ENCODE measurements around the gene WNT5B.

- no peak for TF ChIP-seq CTCF (IDR thresholded peaks at IDR 0.05)
- no peak for TF ChIP-seq EP300 (IDR thresholded peaks at IDR 0.05; ENCODE audit: borderline replicate concordance in 1 of 2, low read depth in 1 of 2, low read length in 1 of 2)
- TF ChIP-seq, protein P1, sequence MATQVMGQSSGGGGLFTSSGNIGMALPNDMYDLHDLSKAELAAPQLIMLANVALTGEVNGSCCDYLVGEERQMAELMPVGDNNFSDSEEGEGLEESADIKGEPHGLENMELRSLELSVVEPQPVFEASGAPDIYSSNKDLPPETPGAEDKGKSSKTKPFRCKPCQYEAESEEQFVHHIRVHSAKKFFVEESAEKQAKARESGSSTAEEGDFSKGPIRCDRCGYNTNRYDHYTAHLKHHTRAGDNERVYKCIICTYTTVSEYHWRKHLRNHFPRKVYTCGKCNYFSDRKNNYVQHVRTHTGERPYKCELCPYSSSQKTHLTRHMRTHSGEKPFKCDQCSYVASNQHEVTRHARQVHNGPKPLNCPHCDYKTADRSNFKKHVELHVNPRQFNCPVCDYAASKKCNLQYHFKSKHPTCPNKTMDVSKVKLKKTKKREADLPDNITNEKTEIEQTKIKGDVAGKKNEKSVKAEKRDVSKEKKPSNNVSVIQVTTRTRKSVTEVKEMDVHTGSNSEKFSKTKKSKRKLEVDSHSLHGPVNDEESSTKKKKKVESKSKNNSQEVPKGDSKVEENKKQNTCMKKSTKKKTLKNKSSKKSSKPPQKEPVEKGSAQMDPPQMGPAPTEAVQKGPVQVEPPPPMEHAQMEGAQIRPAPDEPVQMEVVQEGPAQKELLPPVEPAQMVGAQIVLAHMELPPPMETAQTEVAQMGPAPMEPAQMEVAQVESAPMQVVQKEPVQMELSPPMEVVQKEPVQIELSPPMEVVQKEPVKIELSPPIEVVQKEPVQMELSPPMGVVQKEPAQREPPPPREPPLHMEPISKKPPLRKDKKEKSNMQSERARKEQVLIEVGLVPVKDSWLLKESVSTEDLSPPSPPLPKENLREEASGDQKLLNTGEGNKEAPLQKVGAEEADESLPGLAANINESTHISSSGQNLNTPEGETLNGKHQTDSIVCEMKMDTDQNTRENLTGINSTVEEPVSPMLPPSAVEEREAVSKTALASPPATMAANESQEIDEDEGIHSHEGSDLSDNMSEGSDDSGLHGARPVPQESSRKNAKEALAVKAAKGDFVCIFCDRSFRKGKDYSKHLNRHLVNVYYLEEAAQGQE (IDR thresholded peaks at IDR 0.05; ENCODE audit: low read depth, low read length), result no peak
- no peak for TF ChIP-seq IRF3 (IDR thresholded peaks at IDR 0.05; ENCODE audit: low read depth, low read length)
- no peak for TF ChIP-seq YY1 (IDR thresholded peaks at IDR 0.05; ENCODE audit: low read depth)
- TF ChIP-seq TAF1 (IDR thresholded peaks at IDR 0.05; ENCODE audit: borderline replicate concordance, low read depth, low read length), result no peak
Observed at GRCh38 chr12:1665366-1665765, 36.3 kb downstream of the WNT5B start.

All from SK-N-SH (cell line).